HG03565 (cell line): ENCODE measurements around the gene PHTF1.

Experiments used
- ATAC-seq: cut with Tn5 transposase; IDR thresholded peaks from one replicate; pipeline ENCODE4 v1.9.1; 2021; ENCODE audit warnings: mild to moderate bottlenecking, moderate library complexity; ENCODE audit not compliant: unreplicated experiment

The PHTF1 gene

GRCh38 chr1:113759333-113760101, at the start of gene PHTF1:
Gene PHTF1, minus strand, starts transcription at chr1:113759486. Its CDS starts 783 bp downstream, at chr1:113758703.
- ATAC-seq: peak; percentile 59

- ATAC-seq: no peak
Measured at GRCh38 chr1:113808450-113809195, 49.3 kb upstream of the PHTF1 start.

- ATAC-seq: no peak
Measured at GRCh38 chr1:113805639-113806038, 46.4 kb upstream of the PHTF1 start.

- no peak for ATAC-seq
Measured at GRCh38 chr1:113805256-113805531, 45.9 kb upstream of the PHTF1 start.

- ATAC-seq: no peak
Measured at GRCh38 chr1:113804421-113805255, 45.4 kb upstream of the PHTF1 start.

GRCh38 chr1:113802367-113803007, 43.2 kb upstream of the PHTF1 start:
- ATAC-seq: no peak

GRCh38 chr1:113800487-113800886, 41.2 kb upstream of the PHTF1 start:
- no peak for ATAC-seq

- ATAC-seq: no peak
Measured at GRCh38 chr1:113797472-113797871, 38.2 kb upstream of the PHTF1 start.

GRCh38 chr1:113793878-113794834, 34.9 kb upstream of the PHTF1 start:
- no peak for ATAC-seq

- ATAC-seq: no peak
Measured at GRCh38 chr1:113792986-113793385, 33.7 kb upstream of the PHTF1 start.

GRCh38 chr1:113792471-113792870, 33.2 kb upstream of the PHTF1 start:
- no peak for ATAC-seq

GRCh38 chr1:113788802-113789201, 29.5 kb upstream of the PHTF1 start:
- ATAC-seq: no peak

GRCh38 chr1:113787663-113788062, 28.4 kb upstream of the PHTF1 start:
- no peak for ATAC-seq

GRCh38 chr1:113786069-113786468, 26.8 kb upstream of the PHTF1 start:
- no peak for ATAC-seq

GRCh38 chr1:113784104-113784779, 25.0 kb upstream of the PHTF1 start:
- ATAC-seq: peak; percentile 55

- peak; percentile 67 for ATAC-seq
Measured at GRCh38 chr1:113783254-113784103, 24.2 kb upstream of the PHTF1 start.

- ATAC-seq: no peak
Measured at GRCh38 chr1:113782406-113782805, 23.1 kb upstream of the PHTF1 start.

GRCh38 chr1:113780374-113781146, 21.3 kb upstream of the PHTF1 start:
- peak; percentile 37 for ATAC-seq
